Measurements from ENCODE around the gene CHRNB1.

Gene CHRNB1

DNA sequence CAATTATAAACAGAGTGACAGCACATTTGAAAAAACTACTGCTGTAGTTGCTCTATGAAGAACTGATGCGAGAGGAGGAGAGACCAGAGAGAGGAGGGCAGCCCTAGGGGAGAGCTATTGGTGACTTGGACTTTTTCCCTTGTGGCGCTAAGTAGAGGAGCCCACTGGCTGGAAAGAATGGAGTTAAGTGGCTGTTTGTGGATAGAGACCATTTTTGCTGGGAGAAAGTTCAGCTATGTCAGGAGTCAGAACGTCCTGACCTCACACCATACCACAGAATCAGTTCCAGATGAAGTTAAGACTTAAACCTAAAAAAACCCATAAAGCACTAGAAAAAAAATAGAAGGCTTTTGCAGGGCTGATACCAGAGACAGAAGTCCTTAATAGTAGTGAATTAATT is 41.3 kb downstream of the CHRNB1 start:
- no peak for DNase-seq

DNA sequence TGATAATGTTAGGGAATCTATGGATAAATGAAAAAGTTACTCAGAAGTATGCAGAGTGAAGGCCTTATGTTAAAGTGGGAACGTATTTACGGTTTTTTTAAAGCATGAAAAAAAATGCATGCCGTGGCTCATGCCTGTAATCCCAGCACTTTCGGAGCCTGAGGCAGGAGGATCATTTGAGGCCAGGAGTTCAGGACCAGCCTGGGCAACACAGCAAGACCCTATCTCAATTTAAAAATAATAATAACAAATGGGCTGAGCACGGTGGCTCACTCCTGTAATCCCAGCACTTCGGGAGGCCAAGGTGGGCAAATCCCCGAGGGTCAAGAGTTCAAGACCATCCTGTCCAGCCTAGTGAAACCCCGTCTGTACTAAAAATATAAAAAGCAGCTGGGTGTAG is 45.3 kb downstream of the CHRNB1 start:
- DNase-seq: no peak

DNA sequence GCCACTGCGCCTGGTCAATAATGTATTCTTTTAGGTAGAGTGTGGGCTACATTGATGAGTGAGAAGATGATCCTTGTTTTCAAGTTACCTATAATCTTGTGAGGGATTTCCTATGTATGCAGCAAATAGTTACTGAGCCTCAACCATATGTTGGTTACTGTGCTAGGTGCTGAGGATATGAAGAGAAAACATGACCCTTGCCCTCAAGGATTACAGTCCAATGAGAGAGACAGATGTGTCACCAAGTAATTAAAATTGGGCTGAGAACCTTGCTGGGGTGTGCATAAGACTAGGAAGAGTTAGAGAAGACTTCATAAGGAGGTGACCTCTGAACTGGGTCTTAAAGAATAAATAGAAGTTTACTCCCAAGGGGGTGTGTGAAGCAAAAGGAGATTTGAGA is 46.7 kb downstream of the CHRNB1 start:
- DNase-seq: no peak

DNA sequence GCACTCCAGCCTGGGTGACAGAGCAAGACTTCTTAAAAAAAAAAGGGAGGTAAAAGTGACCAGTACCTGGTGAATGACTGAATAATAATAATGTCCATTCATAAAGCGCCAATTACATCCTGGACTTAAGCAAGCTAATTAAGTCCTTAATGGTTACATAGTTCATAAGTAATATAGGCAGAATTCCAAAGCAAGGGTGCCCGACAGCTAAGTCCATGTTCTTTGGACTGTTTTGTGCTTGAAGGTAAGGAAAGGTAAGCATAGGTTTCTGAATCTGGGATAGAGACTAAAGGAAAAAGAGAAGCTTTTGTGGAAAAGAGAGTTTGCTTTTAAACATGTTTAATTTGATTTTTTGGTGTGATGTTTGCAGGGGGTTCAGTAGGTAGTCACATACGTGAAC is 49.1 kb downstream of the CHRNB1 start:
- no peak for DNase-seq

DNA sequence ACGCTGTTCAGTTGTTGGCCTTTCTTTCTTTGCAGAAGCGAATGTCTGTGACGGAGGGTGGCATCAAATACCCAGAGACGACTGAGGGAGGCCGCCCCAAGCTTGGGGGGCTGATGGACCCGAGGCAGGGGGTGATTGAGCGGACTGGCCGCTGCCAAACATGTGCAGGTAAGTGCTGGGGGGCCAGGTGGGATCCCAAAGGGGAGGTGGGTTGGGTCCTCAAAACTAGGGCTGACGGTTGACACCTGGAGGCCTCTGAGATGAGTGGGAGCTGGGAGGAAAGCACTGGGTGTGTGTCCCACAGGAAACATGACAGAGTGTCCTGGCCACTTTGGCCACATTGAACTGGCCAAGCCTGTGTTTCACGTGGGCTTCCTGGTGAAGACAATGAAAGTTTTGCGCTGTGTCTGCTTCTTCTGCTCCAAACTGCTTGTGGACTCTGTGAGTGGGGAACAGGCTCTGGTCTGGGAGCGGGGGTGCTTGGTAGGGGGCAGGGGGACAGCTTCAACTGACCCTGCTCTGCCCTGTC is 51.1 kb downstream of the CHRNB1 start:
- no peak for DNase-seq

DNA sequence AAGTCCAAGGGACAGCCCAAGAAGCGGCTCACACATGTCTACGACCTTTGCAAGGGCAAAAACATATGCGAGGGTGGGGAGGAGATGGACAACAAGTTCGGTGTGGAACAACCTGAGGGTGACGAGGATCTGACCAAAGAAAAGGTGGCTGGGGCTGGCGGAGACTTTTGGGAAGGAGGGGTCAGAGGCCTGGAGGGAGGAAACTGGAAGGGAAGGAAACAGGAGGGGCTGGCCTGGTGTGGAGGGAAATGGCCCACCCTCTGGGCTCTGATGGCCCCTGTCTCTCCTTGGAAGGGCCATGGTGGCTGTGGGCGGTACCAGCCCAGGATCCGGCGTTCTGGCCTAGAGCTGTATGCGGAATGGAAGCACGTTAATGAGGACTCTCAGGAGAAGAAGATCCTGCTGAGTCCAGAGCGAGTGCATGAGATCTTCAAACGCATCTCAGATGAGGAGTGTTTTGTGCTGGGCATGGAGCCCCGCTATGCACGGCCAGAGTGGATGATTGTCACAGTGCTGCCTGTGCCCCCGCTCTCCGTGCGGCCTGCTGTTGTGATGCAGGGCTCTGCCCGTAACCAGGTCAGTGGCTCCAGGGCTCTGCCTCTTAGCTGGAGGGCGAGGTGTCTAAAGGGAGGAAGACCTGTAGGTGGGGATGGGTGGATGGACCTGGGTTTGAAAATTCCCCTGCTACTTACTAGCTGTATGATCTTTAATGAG is 51.8 kb downstream of the CHRNB1 start:
- DNase-seq: no peak

DNA sequence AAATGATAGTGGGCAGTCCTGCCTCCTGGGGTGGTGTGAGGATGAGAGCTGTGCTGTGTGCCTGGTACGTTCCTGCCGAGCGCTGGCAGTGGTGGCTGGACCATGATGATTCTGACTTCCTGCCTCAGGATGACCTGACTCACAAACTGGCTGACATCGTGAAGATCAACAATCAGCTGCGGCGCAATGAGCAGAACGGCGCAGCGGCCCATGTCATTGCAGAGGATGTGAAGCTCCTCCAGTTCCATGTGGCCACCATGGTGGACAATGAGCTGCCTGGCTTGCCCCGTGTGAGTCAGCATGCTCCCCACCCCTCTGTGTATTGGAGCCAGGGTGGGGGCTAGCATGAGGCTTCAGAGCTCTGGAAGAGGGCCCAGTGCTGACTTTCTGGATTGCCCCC is 52.4 kb downstream of the CHRNB1 start:
- no peak for DNase-seq

DNA sequence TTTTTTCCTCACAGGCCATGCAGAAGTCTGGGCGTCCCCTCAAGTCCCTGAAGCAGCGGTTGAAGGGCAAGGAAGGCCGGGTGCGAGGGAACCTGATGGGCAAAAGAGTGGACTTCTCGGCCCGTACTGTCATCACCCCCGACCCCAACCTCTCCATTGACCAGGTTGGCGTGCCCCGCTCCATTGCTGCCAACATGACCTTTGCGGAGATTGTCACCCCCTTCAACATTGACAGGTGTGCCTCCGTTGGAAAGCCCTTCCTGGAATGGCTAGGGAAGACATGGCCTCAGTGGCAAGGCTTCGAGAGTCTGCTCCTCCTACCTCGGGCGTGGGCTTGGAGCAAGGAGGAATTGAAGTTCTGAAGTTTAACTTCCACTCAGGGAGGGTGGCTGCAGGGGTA is 52.8 kb downstream of the CHRNB1 start:
- no peak for DNase-seq

DNA sequence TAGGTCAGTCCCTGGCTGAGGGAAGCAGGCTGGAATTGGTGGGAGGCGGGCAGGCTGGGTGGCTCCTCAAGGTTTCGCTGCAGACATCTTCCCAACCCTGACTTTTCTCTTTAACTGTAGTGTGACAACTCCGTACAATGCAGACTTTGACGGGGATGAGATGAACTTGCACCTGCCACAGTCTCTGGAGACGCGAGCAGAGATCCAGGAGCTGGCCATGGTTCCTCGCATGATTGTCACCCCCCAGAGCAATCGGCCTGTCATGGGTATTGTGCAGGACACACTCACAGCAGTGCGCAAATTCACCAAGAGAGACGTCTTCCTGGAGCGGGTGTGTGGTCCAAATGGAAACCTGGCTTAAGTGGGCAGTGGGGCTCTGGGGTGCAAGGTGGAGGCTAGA is 54.3 kb downstream of the CHRNB1 start:
- no peak for DNase-seq

DNA sequence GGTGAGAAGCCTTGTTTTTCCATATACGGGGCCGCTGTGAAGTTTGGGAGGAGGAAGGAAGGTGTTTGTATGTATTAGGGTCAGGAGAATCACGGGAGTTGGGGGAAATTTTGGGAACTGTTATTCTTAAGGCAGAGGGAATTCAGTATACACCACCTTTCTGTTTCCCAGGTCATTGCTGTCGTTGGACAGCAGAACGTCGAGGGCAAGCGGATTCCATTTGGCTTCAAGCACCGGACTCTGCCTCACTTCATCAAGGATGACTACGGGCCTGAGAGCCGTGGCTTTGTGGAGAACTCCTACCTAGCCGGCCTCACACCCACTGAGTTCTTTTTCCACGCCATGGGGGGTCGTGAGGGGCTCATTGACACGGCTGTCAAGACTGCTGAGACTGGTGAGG is 56.9 kb downstream of the CHRNB1 start:
- DNase-seq: no peak

DNA sequence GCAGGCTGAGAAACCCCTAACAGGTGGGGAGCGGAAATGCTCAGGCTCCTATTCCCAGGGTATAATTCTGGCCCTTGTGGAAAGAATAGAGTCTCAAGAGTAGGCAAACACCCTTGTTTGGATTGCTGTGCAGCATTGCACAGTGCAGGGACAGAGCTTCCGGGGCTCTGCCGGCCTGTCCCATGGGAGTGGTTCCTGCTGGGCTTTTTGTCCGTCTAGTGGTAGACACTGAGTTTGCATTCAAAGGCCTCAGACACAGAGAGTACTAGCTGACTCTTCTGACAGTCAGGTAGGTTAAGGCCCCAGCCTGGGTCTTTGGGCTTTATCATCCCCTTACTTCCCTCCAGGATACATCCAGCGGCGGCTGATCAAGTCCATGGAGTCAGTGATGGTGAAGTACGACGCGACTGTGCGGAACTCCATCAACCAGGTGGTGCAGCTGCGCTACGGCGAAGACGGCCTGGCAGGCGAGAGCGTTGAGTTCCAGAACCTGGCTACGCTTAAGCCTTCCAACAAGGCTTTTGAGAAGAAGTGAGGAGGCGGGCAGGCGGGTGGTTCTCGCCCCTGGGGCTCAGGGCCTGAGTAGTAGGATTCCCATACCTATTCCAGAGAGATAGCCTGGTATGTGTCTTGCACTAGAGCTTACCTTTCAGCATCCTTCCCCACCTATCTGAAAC is 57.4 kb downstream of the CHRNB1 start:
- no peak for DNase-seq

DNA sequence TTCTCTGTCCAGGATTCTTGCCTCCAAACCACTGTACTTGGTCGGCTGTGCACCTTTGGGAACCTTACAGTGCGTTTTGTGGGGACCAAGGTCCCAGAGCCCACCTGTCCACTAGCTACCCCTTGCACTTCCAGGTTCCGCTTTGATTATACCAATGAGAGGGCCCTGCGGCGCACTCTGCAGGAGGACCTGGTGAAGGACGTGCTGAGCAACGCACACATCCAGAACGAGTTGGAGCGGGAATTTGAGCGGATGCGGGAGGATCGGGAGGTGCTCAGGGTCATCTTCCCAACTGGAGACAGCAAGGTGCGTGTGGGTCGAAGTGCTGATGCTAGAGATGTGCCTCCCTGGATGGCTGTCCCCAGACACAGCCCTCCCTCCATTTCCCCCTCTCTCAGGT is 58.1 kb downstream of the CHRNB1 start:
- no peak for DNase-seq

DNA sequence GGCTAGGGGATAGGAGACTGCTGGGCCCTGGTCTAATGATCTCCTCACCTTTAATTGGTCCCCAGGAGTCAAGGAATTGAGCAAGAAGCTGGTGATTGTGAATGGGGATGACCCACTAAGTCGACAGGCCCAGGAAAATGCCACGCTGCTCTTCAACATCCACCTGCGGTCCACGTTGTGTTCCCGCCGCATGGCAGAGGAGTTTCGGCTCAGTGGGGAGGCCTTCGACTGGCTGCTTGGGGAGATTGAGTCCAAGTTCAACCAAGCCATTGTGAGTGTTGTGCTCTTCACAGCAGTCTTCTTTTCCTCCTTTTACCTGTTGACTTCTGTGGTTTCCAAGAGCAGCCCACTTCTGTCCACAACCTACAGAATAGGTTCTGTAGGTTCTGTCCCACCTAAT is 58.7 kb downstream of the CHRNB1 start:
- no peak for DNase-seq
